GM11168 (cell line): ENCODE measurements around the gene PGAP1.

Experiments used
- in situ Hi-C: fragments of 300-500 bp; cut with MboI; formaldehyde crosslinking; loops from one replicate; pipeline ENCODE4 v1.12.0; 2022; ENCODE audit warnings: low sequenced_read_pairs; ENCODE audit not compliant: unreplicated experiment

Gene PGAP1

GRCh38 chr2:196821195-196821594, 105.3 kb downstream of the PGAP1 start:
- in situ Hi-C loops, result no loop called here

GRCh38 chr2:196809260-196809659, 117.2 kb downstream of the PGAP1 start, which contains the start of gene C2orf66:
C2orf66 (minus strand) TSS chr2:196809355; CDS start chr2:196809336, 19 bp downstream.
- in situ Hi-C loops, result no loop called here

- in situ Hi-C loops, result no loop called here
Observed at GRCh38 chr2:196808083-196808665, 118.3 kb downstream of the PGAP1 start.

GRCh38 chr2:196804381-196804780, 122.1 kb downstream of the PGAP1 start:
- in situ Hi-C loops, result no loop called here

- in situ Hi-C loops, result no loop called here
Observed at GRCh38 chr2:196802401-196802800, 124.1 kb downstream of the PGAP1 start.

- in situ Hi-C loops, result no loop called here
Observed at GRCh38 chr2:196801674-196802261, 124.7 kb downstream of the PGAP1 start.

- in situ Hi-C loops, result no loop called here
Observed at GRCh38 chr2:196798980-196799379, 127.5 kb downstream of the PGAP1 start.

- in situ Hi-C loops, result no loop called here
Observed at GRCh38 chr2:196792865-196793264, 133.6 kb downstream of the PGAP1 start.

- in situ Hi-C loops, result no loop called here
Observed at GRCh38 chr2:196783431-196784094, 142.9 kb downstream of the PGAP1 start.
